Mesendoderm (in vitro differentiated cells): Measurements from ENCODE around the gene EIF4G3.

ENCODE experiments used
- DNase-seq: peaks from one replicate; pipeline ENCODE4 v3.0.0; 2013
- H2AK5ac ChIP-seq: 2 replicates; pipeline ENCODE4 v1.6.1; 2013; ENCODE audit warnings: low read length, inconsistent platforms
- H2BK120ac ChIP-seq: 2 replicates; pipeline ENCODE4 v1.6.1; 2013; ENCODE audit warnings: low read depth, mild to moderate bottlenecking, low read length, moderate library complexity, mixed read lengths
- H2BK15ac ChIP-seq: replicated peaks from 2 replicates; pipeline ENCODE4 v1.6.1; 2013; ENCODE audit warnings: low read depth, mild to moderate bottlenecking, moderate library complexity
- H2BK5ac ChIP-seq: 2 replicates; pipeline ENCODE4 v1.6.1; 2013; ENCODE audit warnings: low read length, inconsistent platforms
- H3K18ac ChIP-seq: 2 replicates; pipeline ENCODE4 v1.6.1; 2013; ENCODE audit warnings: mild to moderate bottlenecking, low read length, mixed read lengths
- H3K23ac ChIP-seq: one replicate; pipeline ENCODE4 v1.6.1; 2013; ENCODE audit warnings: low read length
- H3K27ac ChIP-seq: 2 replicates; pipeline ENCODE4 v1.5.1; 2013; ENCODE audit warnings: low read depth, mild to moderate bottlenecking, inconsistent platforms, low read length, moderate library complexity
- H3K27me3 ChIP-seq: 2 replicates; pipeline ENCODE4 v1.6.1; 2013; ENCODE audit warnings: low read length, control low read depth, mild to moderate bottlenecking, inconsistent platforms; ENCODE audit not compliant: insufficient read depth, poor library complexity
- H3K36me3 ChIP-seq: 2 replicates; pipeline ENCODE4 v1.6.1; 2013; ENCODE audit warnings: low read length, inconsistent platforms; ENCODE audit not compliant: control insufficient read depth, insufficient read depth
- H3K4ac ChIP-seq: one replicate; pipeline ENCODE4 v1.6.1; 2013; ENCODE audit warnings: low read depth, mild to moderate bottlenecking, low read length, moderate library complexity
- H3K4me1 ChIP-seq: 2 replicates; pipeline ENCODE4 v1.6.1; 2013; ENCODE audit warnings: low read depth, low read length, inconsistent platforms; ENCODE audit not compliant: control insufficient read depth
- H3K4me2 ChIP-seq: 2 replicates; pipeline ENCODE4 v1.6.1; 2013; ENCODE audit warnings: low read length
- H3K4me3 ChIP-seq: 2 replicates; pipeline ENCODE4 v1.5.1; 2013; ENCODE audit warnings: mild to moderate bottlenecking, low read length
- H3K56ac ChIP-seq: one replicate; pipeline ENCODE4 v1.6.1; 2013; ENCODE audit warnings: low read length
- H3K79me1 ChIP-seq: 2 replicates; pipeline ENCODE4 v1.6.1; 2013; ENCODE audit warnings: low read length, inconsistent platforms
- H3K79me2 ChIP-seq: 2 replicates; pipeline ENCODE4 v1.6.1; 2013; ENCODE audit warnings: mild to moderate bottlenecking, low read length; ENCODE audit not compliant: control insufficient read depth, insufficient read depth
- H3K9ac ChIP-seq: 2 replicates; pipeline ENCODE4 v1.6.1; 2013; ENCODE audit warnings: low read length, inconsistent platforms
- H4K5ac ChIP-seq: one replicate; pipeline ENCODE4 v1.6.1; 2013; ENCODE audit warnings: low read length
- H4K8ac ChIP-seq: one replicate; pipeline ENCODE4 v1.6.1; 2013; ENCODE audit warnings: low read depth, mild to moderate bottlenecking, control low read depth, low read length, moderate library complexity
- WGBS: extraction: QIAGEN DNeasy Blood & Tissue Kit; methylation state at CpG from one replicate; pipeline ENCODE4 v1.1.7; 2013; ENCODE audit warnings: low lambda C conversion rate, missing lambda C conversion rate; ENCODE audit not compliant: insufficient coverage; ENCODE audit errors: extremely low coverage; 5-methylcytosine and 5-hydroxymethylcytosine counted together

Gene EIF4G3

DNA sequence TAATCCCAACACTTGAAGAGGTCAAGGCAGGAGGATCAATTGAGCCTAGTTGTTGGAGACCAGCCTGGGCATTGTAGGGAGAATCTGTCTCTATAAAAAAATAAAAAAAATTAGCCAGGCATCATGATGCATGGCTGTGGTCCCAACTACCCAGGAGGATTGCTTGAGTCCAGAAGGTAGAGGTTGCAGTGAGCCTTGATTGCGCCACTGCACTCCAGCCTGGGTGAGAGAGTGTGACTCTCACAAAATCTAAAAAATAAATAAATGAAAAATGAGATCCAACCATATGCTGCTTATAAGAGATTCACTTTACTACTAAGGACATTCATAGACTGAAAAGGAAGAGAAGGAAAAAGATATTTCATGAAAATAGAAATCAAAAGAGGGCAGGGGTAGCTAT is 342.5 kb downstream of the EIF4G3 start:
- no peak overlapping the region for H3K4me2 ChIP-seq
- H3K56ac ChIP-seq = no peak overlapping the region
- H3K36me3 ChIP-seq = no peaks in the 10 kb centered on the region
- no peak overlapping the region for H3K27ac ChIP-seq
- no peak overlapping the region for H3K23ac ChIP-seq
- no peak overlapping the region for H3K18ac ChIP-seq
- no peaks in the 10 kb centered on the region for H3K79me1 ChIP-seq
- no peak overlapping the region for H2BK5ac ChIP-seq
- no peak overlapping the region for H2BK15ac ChIP-seq
- no peak for DNase-seq
- no peak overlapping the region for H2BK120ac ChIP-seq
- WGBS = no CpG with 5 or more reads among the region's 1 CpG
- H2AK5ac ChIP-seq = no peak overlapping the region
- no peaks in the 10 kb centered on the region for H3K4me1 ChIP-seq
- no peak overlapping the region for H4K5ac ChIP-seq
- no peaks in the 10 kb centered on the region for H3K27me3 ChIP-seq
- H3K9ac ChIP-seq = no peak overlapping the region
- no peak overlapping the region for H3K4ac ChIP-seq
- no peak overlapping the region for H3K4me3 ChIP-seq
- H3K79me2 ChIP-seq = no peaks in the 10 kb centered on the region
- no peak overlapping the region for H4K8ac ChIP-seq

GRCh38 chr1:20830378-20830777 is 346.3 kb downstream of the EIF4G3 start:
- no peak for DNase-seq
- H2BK15ac ChIP-seq = no peak overlapping the region
- H3K4me2 ChIP-seq = no peak overlapping the region
- no peak overlapping the region for H2AK5ac ChIP-seq
- no peak overlapping the region for H3K9ac ChIP-seq
- no peak overlapping the region for H3K4me3 ChIP-seq
- no peak overlapping the region for H3K23ac ChIP-seq
- WGBS = no CpG with 5 or more reads among the region's 2 CpGs
- H4K5ac ChIP-seq = no peak overlapping the region
- peaks cover 1% of the 10 kb centered on the region for H3K36me3 ChIP-seq
- no peaks in the 10 kb centered on the region for H3K79me2 ChIP-seq
- H2BK120ac ChIP-seq = no peak overlapping the region
- no peak overlapping the region for H4K8ac ChIP-seq
- H3K18ac ChIP-seq = no peak overlapping the region
- no peak overlapping the region for H3K27ac ChIP-seq
- no peak overlapping the region for H2BK5ac ChIP-seq
- H3K4ac ChIP-seq = no peak overlapping the region
- no peaks in the 10 kb centered on the region for H3K27me3 ChIP-seq
- no peaks in the 10 kb centered on the region for H3K79me1 ChIP-seq
- no peak overlapping the region for H3K56ac ChIP-seq
- peaks cover 2% of the 10 kb centered on the region for H3K4me1 ChIP-seq

- H2BK15ac ChIP-seq = no peak overlapping the region
- H3K4me3 ChIP-seq = no peak overlapping the region
- H3K23ac ChIP-seq = no peak overlapping the region
- no peaks in the 10 kb centered on the region for H3K79me2 ChIP-seq
- no peak overlapping the region for H3K4me2 ChIP-seq
- no peak overlapping the region for H3K4ac ChIP-seq
- WGBS = no CpG with 5 or more reads among the region's 1 CpG
- H3K9ac ChIP-seq = no peak overlapping the region
- no peak for DNase-seq
- no peak overlapping the region for H2BK120ac ChIP-seq
- peaks cover 2% of the 10 kb centered on the region for H3K4me1 ChIP-seq
- no peak overlapping the region for H3K18ac ChIP-seq
- H3K27ac ChIP-seq = no peak overlapping the region
- no peak overlapping the region for H4K8ac ChIP-seq
- H2BK5ac ChIP-seq = no peak overlapping the region
- H2AK5ac ChIP-seq = no peak overlapping the region
- no peak overlapping the region for H4K5ac ChIP-seq
- no peaks in the 10 kb centered on the region for H3K27me3 ChIP-seq
- no peak overlapping the region for H3K56ac ChIP-seq
- H3K36me3 ChIP-seq = peaks cover 1% of the 10 kb centered on the region
- H3K79me1 ChIP-seq = no peaks in the 10 kb centered on the region
These were observed 346.8 kb downstream of the EIF4G3 start for GRCh38 chr1:20829946-20830345.

DNA sequence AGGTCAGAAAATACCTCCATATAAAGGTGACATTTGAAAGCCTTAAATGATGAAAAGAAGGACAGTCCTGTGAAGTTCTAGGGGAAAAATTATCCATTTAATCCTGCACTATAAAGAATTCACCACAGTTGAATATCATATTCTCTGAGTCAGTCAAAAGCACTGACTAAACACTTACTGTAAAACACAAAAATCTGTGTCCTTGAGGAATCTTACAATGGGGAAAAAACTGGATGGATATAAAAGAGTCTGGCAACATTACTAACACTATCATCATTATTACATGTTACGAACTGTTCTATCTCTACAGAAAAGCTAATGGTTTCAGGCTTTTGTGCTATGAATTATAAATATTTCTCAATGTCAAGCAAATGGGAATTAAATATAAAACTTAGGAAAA is 347.2 kb downstream of the EIF4G3 start:
- H4K8ac ChIP-seq = no peak overlapping the region
- H3K4ac ChIP-seq = no peak overlapping the region
- no peak overlapping the region for H4K5ac ChIP-seq
- WGBS = no CpG with 5 or more reads among the region's 1 CpG
- H2AK5ac ChIP-seq = no peak overlapping the region
- H3K9ac ChIP-seq = no peak overlapping the region
- H3K27me3 ChIP-seq = no peaks in the 10 kb centered on the region
- no peaks in the 10 kb centered on the region for H3K79me1 ChIP-seq
- no peak overlapping the region for H3K27ac ChIP-seq
- H3K18ac ChIP-seq = no peak overlapping the region
- H3K4me1 ChIP-seq = peaks cover 2% of the 10 kb centered on the region
- no peak overlapping the region for H2BK5ac ChIP-seq
- no peak overlapping the region for H3K4me3 ChIP-seq
- no peak overlapping the region for H2BK120ac ChIP-seq
- no peak overlapping the region for H3K23ac ChIP-seq
- no peak for DNase-seq
- no peak overlapping the region for H3K56ac ChIP-seq
- no peak overlapping the region for H3K4me2 ChIP-seq
- H3K79me2 ChIP-seq = no peaks in the 10 kb centered on the region
- H3K36me3 ChIP-seq = peaks cover 1% of the 10 kb centered on the region
- no peak overlapping the region for H2BK15ac ChIP-seq

GRCh38 chr1:20823845-20824244 is 352.9 kb downstream of the EIF4G3 start:
- H2AK5ac ChIP-seq = no peak overlapping the region
- no peak overlapping the region for H3K23ac ChIP-seq
- H3K36me3 ChIP-seq = peaks cover 1% of the 10 kb centered on the region

GRCh38 chr1:20821466-20821865 is 355.2 kb downstream of the EIF4G3 start:
- no peaks in the 10 kb centered on the region for H3K36me3 ChIP-seq
- no peak overlapping the region for H3K18ac ChIP-seq
- H3K4me1 ChIP-seq = no peaks in the 10 kb centered on the region
- H3K4me3 ChIP-seq = no peak overlapping the region
- no peak overlapping the region for H3K27ac ChIP-seq
- H2BK120ac ChIP-seq = no peak overlapping the region
- no peak overlapping the region for H3K56ac ChIP-seq
- no peak overlapping the region for H3K4me2 ChIP-seq
- H4K5ac ChIP-seq = no peak overlapping the region
- no peaks in the 10 kb centered on the region for H3K27me3 ChIP-seq
- 100% methylated on average over 1 of the region's 2 CpGs for WGBS
- H3K79me1 ChIP-seq = no peaks in the 10 kb centered on the region
- H3K79me2 ChIP-seq = no peaks in the 10 kb centered on the region
- H4K8ac ChIP-seq = no peak overlapping the region
- no peak overlapping the region for H3K23ac ChIP-seq
- H3K9ac ChIP-seq = no peak overlapping the region
- no peak for DNase-seq
- H3K4ac ChIP-seq = no peak overlapping the region
- no peak overlapping the region for H2BK5ac ChIP-seq
- no peak overlapping the region for H2AK5ac ChIP-seq
- no peak overlapping the region for H2BK15ac ChIP-seq

More at GRCh38 chr1:20823845-20824244, 352.9 kb downstream of the EIF4G3 start:
- no peak overlapping the region for H4K5ac ChIP-seq
- H3K4me1 ChIP-seq = peaks cover 2% of the 10 kb centered on the region
- no peak overlapping the region for H2BK15ac ChIP-seq
- H4K8ac ChIP-seq = no peak overlapping the region
- no peaks in the 10 kb centered on the region for H3K27me3 ChIP-seq
- H3K18ac ChIP-seq = no peak overlapping the region
- H2BK5ac ChIP-seq = no peak overlapping the region
- H3K56ac ChIP-seq = no peak overlapping the region
- no peaks in the 10 kb centered on the region for H3K79me2 ChIP-seq
- no peak overlapping the region for H3K9ac ChIP-seq
- no peak overlapping the region for H3K4ac ChIP-seq
- H3K4me3 ChIP-seq = no peak overlapping the region
- H3K27ac ChIP-seq = no peak overlapping the region
- no peak overlapping the region for H3K4me2 ChIP-seq
- no peak for DNase-seq
- no peak overlapping the region for H2BK120ac ChIP-seq
- H3K79me1 ChIP-seq = no peaks in the 10 kb centered on the region
